A673 (cell line): ENCODE measurements around the gene LHFPL6.

Source experiments
- EZH2 ChIP-seq: fragments of 200-600 bp; sonication (generic); IDR thresholded peaks from 2 replicates; pipeline ENCODE4 v1.6.1; 2017; ENCODE audit warnings: borderline replicate concordance, low read depth, mild to moderate bottlenecking, mixed read lengths, antibody characterized with exemption, low read length; ENCODE audit not compliant: poor library complexity, severe bottlenecking
- TF ChIP-seq, protein P1 (sequence below): fragments of 300-800, 200-600 bp; sonication (generic); conservative IDR thresholded peaks from 2 replicates; pipeline ENCODE4 v1.5.1; 2017; ENCODE audit warnings: low read depth, mild to moderate bottlenecking, antibody characterized with exemption, low read length, moderate library complexity, mixed read lengths

- TF ChIP-seq, protein P1, sequence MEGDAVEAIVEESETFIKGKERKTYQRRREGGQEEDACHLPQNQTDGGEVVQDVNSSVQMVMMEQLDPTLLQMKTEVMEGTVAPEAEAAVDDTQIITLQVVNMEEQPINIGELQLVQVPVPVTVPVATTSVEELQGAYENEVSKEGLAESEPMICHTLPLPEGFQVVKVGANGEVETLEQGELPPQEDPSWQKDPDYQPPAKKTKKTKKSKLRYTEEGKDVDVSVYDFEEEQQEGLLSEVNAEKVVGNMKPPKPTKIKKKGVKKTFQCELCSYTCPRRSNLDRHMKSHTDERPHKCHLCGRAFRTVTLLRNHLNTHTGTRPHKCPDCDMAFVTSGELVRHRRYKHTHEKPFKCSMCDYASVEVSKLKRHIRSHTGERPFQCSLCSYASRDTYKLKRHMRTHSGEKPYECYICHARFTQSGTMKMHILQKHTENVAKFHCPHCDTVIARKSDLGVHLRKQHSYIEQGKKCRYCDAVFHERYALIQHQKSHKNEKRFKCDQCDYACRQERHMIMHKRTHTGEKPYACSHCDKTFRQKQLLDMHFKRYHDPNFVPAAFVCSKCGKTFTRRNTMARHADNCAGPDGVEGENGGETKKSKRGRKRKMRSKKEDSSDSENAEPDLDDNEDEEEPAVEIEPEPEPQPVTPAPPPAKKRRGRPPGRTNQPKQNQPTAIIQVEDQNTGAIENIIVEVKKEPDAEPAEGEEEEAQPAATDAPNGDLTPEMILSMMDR = no peak
- TF ChIP-seq EZH2 = no peak
Measured at GRCh38 chr13:39563470-39563735, 39.6 kb downstream of the LHFPL6 start.
